Activated T-cell treated with anti-CD3 and anti-CD28 coated beads for 1 hour (primary cell): ENCODE results near the gene PIM1.
A peak's percentile ranks its signal among the peaks of the same experiment; 100 is the strongest.
"Not testable (repeated sequence)": the region's sequence is repeated elsewhere in the genome, so short reads cannot be mapped to it uniquely, and the experiment has no call there.

Source experiments
- DNase-seq: peaks from one replicate; pipeline ENCODE4 v3.0.0-alpha.2; 2020; ENCODE audit warnings: low read depth

Gene PIM1

DNA sequence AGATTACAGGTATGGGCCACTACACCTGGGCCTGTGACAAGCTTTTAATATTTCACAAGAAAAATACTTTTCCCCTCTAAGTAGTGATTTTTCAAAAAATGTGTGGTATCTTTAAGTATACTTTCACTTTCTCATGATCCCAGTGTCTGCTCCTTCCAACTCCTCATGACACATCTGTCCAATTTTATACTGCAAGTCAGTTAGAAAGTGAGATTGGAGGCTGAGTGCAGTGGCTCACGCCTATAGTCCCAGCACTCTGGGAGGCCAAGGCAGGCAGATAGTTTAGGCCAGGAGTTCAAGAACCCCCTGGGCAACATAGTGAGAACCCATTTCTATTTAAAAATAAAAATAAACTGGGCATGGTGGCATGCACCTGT lies 20.2 kb downstream of the PIM1 start:
- DNase-seq = no peak

DNA sequence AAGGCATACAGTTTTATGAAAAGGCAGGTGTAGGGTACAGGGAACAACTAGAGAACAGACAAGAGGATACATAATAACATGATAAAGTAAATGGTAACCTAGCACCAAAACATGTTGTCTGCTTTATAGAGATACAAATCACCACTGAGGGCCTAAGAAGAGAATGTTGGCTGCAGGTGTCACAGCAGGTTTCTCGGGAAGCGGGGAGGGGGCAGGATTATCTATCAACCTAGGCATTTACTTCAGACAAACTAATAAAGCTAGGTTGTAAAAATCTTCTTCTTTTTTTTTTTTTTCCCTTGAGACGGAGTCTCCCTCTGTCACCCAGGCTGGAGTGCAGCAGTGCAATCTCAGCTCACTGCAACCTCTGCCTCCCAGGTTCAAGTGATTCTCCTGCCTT lies 22.7 kb downstream of the PIM1 start:
- DNase-seq = no peak

DNA sequence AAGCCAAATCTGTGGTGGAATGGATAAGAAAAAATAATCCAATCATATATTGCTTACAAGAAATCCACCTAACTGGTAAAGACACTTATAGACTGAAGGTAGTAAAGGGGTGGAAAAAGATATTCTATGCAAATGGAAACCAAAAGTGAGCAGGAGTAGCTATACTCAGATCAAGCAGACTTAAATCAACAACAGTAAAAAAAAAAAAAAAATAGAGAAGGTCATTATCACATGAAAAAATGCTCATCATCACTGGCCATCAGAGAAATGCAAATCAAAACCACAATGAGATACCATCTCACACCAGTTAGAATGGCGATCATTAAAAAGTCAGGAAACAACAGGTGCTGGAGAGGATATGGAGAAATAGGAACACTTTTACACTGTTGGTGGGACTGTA lies 24.9 kb downstream of the PIM1 start:
- DNase-seq = not testable (repeated sequence)

DNA sequence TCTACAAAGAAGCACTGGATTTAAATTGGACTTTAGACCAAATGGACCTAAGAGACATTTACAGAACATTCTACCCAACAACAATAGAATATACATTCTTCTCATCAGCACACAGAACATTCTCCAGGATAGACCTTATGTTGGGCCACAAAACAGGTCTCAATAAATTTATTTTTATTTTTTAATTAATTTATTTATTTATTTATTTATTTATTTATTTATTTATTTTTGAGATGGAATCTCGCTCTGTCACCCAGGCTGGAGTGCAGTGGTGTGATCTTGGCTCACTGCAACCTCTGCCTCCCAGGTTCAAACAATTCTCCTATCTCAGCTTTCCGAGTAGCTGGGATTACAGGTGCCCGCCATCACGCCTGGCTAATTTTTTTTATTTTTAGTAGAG lies 26.5 kb downstream of the PIM1 start:
- not testable (repeated sequence) for DNase-seq

DNA sequence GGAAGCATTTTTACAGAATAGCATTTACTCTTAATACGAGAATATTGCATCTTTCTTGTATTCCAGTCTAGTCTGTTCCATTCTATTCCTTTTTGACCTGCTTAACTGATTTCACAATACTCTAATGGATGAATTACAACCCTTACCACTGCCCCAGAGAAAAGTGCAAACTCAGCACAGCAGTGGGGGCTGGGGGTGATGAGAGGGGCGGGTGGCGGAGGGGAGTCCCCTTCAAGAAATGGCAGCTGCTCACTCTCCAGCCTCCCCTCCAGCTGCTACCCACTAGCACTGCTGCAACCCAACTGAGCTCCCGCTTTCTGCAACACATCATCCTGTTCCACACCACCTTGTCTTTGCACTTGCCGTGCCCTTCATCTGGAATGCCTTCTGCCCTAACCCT lies 30.1 kb downstream of the PIM1 start:
- no peak for DNase-seq

DNA sequence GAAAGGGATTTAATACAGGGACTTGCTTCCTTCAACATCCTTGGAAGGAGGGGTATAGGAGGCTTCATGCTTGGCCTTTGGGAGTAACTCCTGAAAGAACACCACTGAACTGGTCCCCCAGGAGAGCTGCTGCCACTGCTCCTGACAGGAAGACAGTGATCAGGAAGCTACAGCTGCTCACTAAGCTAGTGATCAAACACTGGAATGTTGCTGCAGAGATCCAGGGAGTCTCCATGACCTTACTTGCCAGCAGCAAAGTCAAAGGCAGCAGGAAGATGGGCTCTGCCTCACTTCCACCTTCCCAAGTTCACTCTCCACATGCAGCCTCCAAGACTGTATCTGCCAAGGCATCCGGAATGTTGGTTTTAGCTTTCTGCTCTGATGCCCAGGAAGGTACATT lies 31.8 kb downstream of the PIM1 start:
- DNase-seq = no peak

DNA sequence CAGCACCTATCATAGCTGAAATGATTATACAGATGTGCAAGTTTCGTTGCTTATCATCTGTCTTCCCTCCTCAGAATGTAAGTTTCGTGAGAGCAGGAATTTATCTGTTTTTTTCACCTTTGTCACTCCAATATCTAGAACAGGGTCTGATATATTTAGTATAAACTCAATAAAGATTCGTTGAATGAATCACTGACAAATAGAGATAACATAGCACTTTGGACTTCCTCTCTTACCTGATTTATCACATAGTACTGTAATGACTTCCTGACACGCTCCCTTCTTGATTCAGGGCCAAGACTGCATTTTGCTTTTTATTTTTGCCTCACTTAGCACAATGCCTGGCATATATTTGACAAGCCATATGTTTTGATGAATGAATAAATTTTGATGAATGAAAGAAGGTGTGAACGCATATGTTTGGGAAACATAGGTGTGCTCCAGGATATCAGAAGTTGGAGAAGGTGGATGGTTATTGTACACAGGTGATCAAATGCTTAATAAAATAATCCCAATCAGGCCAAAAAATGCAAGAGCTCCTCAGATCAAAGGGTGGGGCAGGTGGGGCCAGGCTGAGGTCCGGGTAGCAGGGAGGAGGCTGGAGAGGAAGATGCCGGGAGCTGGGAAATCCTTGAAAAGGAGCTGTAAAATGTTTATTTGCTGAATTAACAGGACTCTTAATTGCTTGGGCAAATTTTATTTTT lies 33.0 kb downstream of the PIM1 start:
- no peak for DNase-seq

DNA sequence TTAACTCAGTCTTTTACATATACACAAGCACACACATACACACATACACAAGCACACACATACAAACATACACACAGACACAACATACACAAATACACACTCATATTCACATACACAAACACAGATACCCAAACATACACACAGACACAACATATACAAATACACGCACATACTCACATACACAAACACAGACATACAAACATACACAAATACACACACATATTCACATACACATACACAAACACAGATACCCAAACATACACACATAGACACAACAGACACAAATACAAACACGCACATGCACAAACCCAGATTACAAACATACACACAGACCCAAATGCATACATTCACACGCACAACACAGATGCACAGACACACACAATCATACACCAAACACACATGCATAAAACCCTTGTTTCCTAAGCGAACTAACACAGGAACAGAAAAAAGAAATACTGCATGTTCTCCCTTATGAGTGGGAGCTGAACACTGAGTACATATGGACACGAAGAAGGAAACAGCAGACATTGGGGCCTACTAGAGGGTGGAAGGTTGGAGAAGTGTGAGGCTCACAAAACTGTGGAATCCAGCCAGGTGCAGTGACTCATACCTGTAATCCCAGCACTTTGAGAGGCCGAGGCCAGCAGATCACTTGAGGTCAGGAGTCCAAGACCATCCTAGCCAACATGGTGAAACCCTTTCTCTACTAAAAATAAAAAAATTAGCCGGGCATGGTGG lies 34.2 kb downstream of the PIM1 start:
- DNase-seq = no peak

DNA sequence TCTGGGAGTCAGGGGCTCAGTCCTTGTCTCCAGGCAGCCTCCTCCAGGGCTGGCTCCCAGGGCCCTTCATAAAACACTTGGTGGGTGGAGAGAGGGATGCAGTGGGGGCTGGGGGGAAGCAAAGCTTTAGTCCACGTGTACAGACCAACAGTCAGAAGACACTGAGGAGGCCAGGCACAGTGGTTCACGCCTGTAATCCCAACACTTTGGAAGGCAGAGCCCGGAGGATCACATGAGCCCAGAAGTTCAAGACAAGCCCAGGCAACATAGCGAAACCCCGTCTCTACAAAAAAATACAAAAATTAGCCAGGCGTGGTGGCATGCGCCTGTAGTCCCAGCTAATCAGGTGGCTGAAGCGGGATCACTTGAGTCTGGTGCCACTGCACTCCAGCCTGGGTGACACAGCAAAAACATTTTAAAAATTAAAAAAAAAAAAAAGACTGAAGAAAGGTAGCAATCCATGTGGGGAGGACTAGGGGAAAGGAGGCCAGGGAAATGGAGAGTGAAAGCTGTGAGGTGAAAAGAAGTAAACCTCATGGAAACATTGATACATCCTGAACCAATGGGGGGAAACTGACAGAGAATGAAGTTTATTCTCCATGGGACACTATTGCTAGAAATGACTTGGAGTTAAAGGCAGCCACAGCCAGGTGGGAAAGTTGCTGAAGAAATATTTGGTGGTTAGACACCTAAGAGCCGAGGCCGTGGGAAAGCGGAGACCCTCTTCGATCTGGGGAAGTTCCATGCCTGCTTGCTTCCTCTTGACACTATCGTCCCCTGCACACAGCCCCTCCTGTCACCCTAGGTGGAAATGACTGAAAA lies 35.4 kb downstream of the PIM1 start:
- no peak for DNase-seq

DNA sequence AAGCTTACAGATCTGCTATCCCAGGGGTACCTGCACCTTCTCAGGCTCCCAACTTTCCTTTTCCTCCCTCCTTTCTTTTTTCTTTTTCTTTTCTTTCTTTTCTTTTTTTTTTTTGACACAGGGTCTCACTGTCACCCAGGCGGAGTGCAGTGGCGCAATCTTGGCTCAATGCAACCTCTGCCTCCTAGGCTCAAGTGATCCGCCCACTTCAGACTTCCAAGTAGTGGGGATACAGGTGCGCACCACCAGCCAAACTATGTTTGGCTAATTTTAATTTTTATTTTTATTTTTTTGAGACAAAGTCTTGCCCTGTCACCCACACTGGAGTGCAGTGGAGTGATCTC lies 36.0 kb downstream of the PIM1 start:
- DNase-seq = no peak

DNA sequence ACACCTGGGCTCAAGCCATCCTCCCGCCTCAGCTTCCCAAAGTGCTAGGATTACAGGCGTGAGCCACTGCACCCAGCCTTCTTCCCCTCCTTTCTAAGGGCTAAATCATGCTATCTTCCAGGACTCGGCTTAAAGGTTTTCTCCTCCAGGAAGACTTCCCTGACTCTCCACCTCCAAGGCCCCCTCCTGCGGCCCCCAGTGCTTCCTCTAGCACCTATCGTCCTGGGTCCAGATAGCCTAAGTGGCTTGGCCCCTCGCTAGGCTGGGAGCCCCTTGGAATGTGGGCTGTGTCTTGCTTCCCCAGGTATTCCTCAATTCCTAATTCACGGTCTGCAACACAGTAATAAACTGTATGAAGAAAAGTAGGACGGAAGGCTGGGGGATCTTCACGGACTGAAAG lies 36.7 kb downstream of the PIM1 start:
- DNase-seq = no peak

DNA sequence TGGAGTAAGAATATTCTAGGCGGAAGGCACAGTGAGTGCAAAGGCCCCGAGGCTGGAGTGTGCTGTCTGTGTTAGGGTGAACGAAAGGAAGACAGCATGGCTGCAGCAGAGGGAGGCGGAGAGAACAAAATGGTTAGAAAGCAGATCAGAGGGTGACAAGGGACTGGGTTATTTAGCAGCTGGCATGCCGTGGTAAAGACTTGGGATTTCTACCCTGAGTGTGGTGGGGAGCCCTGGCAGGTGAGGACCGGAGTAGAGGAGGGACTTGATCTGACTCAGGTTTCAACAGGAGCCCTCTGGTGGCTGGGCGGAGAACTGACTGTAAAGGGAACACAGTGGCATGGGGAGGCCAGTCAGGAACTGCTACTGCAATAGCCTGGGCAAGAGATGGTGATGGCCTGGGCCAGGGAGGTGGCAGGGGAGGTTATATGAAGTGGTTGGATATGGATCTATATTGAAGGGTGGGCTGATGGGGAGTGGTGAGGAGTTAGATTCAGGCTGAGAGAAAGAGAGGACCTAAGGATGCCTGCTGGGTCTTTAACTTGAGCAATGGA lies 38.0 kb downstream of the PIM1 start:
- DNase-seq = peak; percentile 88

DNA sequence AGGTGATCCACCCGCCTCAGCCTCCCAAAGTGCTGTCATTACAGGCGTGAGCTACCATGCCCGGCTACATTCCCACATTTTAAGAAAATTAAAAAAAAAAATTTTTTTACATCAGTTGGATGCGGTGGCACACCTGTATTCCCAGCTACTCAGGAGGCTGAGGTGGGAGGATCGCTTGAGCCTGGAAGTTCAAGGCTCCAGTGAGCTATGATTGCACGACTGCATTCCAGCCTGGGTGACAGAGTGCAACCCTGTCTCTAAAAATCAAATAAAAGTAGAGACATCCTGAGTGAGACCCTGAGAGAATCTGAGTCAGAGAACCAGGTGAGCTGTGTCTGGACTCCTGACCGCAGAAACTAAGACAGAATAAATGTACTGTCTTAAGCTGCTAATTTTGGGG lies 38.8 kb downstream of the PIM1 start:
- DNase-seq = no peak

DNA sequence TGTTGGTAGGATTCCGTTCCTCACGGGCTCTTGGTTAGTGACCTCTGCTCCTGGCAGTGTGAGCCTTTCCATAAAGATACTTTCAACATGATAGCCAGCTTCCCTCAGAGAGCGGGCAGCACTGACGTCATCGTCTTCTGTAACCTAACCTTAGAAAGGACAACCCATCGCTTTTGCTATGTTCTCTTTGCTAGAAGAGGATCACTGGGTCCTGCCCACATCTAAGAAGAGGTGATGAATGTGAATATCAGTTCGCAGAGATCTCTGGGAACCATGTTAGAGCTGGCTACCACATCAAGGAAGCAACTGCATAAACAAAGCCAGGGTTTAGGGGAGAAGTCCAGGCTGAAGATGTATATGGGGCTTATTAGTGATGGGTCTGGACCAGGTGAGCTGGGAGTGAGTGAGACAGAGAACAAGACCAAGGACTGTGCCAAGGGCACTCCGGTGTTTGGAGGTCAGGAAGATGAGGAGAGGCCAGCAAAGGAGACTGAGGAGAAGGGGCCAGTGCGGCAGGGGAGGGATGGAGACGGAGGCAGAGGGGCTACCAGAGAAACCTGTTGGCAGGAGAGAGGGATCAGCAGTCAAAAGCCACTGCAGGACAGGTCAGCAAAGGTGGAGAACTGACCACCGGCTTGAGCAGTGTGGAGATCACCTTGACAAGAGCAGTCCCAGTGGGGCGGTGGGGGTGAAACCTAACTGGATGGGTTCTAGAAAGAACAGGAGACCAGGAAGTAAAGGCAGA lies 39.7 kb downstream of the PIM1 start:
- DNase-seq = no peak

DNA sequence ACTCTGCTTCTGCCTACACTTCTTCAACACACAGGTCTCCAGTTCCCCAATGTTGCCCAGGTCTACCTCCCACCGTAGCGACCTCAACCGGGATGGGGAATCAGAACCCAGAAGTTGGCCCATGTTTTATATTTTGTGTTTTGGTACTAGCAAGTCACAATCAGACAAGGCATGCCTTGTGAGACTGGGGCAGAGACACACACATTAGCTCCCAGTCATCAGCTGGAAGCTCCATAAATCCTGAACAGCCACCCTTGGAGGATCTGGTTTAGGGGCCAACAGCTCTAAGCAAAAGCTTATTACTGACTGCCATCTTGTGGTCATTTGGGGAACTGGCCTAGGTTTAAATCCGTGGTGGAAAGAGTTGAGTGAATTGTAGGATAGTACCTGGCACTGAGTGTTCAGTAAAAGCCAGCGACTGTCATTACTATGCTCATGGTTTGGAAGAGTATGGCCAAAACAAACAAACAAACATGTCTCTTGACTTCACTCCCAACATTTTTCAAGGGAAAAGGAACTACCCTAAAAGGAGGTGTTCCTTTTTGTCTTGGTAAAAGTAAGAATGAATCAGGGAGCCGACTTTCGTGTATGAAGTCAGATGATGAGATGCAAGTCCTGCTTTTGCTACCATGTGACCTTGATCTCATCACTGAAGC lies 40.5 kb downstream of the PIM1 start:
- DNase-seq = peak; percentile 66

DNA sequence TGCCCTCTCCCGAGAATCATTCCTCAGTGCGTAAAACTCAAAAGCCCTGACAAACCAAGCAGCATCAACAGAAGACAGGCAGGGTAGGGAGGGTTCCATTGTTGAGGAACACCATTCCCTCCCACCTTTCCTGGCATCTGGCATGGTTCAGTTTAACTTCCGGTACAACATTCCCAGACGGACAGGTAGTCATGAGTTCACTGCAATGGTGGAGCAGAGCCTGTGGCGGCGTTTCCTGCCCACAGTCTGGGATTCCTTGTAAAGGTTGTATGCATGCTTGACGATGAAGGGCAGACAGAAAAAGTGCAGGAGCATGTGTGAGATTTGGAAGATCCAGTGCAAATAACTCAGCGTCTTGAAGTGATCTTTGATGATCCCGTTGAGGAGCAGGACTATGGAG lies 42.3 kb downstream of the PIM1 start:
- DNase-seq = no peak

DNA sequence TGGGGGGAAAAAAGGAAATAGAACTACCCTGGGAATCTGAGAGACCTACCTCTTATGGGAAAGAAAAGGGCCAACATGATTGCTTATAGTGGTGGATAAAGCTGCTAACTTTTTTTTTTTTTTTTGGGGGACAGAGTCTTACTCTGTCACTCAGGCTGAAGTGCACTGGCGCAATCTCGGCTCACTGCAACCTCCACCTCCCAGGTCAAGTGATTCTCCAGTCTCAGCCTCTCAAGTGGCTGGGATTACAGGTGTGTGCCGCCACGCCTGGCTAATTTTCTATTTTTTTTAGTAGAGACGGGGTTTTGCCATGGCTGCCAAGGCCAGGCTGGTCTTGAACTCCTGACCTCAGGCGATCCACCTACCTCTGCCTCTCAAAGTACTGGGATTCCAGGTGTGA lies 48.1 kb downstream of the PIM1 start:
- no peak for DNase-seq

DNA sequence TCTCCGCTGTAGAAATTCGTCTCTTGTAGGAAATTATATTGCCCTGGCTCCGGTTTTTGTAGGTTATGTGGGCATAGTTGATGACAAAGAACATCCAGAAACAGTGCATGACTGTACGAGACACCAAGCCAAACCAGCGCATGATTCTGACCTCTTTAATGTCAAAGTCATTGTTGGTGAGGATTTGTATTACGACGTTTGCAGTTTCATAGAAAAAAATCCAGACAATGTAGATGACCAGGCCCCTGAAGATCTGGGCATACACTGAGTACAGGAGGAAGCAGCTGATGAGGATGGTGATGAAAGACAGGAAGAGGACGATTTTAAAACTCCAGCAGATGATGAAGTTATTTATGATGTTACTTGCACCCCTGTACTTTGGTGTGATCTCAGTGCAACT lies 48.6 kb downstream of the PIM1 start:
- no peak for DNase-seq

DNA sequence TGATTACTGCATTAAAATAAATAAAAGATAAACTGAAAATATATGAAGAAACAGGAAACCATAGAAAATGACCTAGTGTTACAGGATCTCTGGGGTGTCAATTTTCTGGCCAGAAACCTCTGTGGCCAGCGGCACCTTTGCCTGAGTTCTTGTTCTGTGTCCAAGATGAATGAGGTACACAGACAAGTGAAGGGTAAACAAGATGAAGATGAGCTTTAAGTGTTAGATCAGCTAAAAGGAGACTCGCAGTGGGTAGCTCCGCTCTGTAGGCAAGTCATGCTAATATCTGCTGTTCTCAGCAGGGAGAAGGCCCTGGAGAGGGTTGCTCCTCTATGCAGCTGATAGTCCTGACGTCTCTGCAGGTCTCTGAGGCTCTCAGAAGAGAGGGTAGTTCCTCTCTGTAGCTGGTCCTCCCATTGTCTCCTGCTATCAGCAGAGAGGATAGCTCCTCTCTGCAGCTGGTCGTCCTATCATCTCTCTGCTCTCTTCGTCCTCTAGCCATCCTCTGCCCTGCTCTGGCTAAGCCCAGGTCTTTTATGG lies 51.7 kb downstream of the PIM1 start:
- DNase-seq = no peak

DNA sequence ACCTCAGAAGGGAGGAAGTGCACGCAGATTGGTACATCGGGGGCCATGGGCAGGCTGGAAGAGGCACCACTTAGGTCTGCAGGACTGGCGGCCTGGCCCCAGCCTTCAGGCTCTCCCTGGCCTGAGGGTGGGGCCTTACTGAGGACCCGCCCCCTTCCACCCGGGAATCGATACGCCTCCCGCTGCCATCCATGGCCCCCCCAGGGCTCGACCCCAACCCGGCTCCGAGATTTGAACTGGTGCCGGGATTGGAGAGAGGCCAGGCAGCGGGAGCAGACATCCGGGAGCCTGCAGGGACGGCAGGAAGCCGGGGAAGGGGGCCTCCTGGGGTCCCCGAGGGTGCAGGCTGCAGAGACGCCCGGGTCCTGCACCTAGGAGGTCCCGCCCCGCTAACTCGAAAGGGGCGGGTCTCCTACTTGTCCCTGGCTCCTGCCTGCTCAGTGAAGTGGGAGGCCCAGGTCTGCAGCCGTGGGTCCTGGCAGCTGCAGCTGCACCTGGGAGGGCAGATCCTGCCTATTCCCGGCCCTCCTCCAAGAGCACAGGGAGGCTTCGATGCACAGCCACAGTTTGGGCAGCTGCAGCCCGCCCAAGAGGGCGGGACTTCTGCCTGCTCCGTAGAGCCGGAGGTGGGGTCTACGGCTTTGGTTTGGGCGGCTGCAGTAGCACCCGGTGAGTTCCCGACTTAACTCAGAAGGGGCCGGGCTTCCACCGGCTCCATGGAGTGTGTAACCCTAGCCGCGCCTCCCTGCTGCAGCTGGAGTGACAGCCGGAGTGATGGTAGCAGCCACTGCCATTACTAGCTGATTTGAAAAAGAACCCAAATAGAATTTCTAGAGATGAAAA lies 52.4 kb downstream of the PIM1 start:
- DNase-seq = peak; percentile 45
